Peyer's patch (tissue), 4 donors: ENCODE results near the gene NETO1.

Experiments
- POLR2A ChIP-seq, 2 donors: fragments of 450-650 bp; IDR thresholded peaks; one replicate each; pipeline ENCODE4 v1.5.1; 2017; ENCODE audit warnings: antibody characterized with exemption in 2 of 2, mild to moderate bottlenecking in 2 of 2, moderate library complexity in 2 of 2
- TF ChIP-seq, protein P1 (sequence below), 6 experiments: fragments of 450-650 bp in 4 of 6; fragments of 200-600 bp in 2 of 6; sonication (generic) in 1 of 6; IDR thresholded peaks; one replicate each; pipeline ENCODE4 v1.5.1; 2017 to 2019; ENCODE audit warnings: antibody characterized with exemption in 6 of 6, mild to moderate bottlenecking in 3 of 6, moderate library complexity in 1 of 6

DNA sequence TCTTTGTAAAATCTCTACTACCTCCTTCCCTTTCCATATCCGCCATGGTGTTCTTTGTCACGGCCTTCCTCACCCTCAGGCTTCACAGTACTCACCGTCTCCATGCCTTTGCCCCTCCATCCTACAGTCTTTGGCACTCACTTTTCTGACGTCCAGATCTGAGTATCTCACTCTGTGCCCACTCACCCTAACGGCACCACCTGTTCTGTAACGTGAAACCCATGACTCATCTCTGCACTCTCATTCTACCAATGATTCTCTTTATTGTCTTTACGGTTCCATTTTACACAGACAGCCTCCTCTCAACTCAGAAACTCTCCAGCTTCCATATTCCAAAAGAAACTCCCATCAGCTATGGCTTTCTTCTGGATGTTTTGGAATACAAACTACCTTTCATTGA is 56.7 kb downstream of the NETO1 start:
- TF ChIP-seq, protein P1, sequence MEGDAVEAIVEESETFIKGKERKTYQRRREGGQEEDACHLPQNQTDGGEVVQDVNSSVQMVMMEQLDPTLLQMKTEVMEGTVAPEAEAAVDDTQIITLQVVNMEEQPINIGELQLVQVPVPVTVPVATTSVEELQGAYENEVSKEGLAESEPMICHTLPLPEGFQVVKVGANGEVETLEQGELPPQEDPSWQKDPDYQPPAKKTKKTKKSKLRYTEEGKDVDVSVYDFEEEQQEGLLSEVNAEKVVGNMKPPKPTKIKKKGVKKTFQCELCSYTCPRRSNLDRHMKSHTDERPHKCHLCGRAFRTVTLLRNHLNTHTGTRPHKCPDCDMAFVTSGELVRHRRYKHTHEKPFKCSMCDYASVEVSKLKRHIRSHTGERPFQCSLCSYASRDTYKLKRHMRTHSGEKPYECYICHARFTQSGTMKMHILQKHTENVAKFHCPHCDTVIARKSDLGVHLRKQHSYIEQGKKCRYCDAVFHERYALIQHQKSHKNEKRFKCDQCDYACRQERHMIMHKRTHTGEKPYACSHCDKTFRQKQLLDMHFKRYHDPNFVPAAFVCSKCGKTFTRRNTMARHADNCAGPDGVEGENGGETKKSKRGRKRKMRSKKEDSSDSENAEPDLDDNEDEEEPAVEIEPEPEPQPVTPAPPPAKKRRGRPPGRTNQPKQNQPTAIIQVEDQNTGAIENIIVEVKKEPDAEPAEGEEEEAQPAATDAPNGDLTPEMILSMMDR (IDR thresholded peaks at IDR 0.05) = no peak
- no peak for TF ChIP-seq POLR2A (IDR thresholded peaks at IDR 0.05)
